Nephron progenitor cell (in vitro differentiated cells): ENCODE data around the gene TALDO1.

Source experiments
- DNase-seq: peaks from one replicate; pipeline ENCODE4 v3.0.0; 2021
- H3K27ac Mint-ChIP-seq: 2 replicates; pipeline ENCODE4 v1.8.0; 2021; ENCODE audit warnings: mild to moderate bottlenecking, moderate library complexity, mixed read lengths
- H3K27me3 Mint-ChIP-seq: 2 replicates; pipeline ENCODE4 v1.8.0; 2021; ENCODE audit warnings: mild to moderate bottlenecking, low read depth, mixed read lengths; ENCODE audit not compliant: poor library complexity
- H3K36me3 Mint-ChIP-seq: 2 replicates; pipeline ENCODE4 v1.8.0; 2021; ENCODE audit warnings: low read depth, mixed read lengths
- H3K4me1 Mint-ChIP-seq: 2 replicates; pipeline ENCODE4 v1.8.0; 2021; ENCODE audit warnings: mixed read lengths
- H3K4me3 Mint-ChIP-seq: 2 replicates; pipeline ENCODE4 v1.8.0; 2021; ENCODE audit warnings: mild to moderate bottlenecking, moderate library complexity, mixed read lengths
- H3K9me3 Mint-ChIP-seq: 2 replicates; pipeline ENCODE4 v1.8.0; 2021; ENCODE audit warnings: mild to moderate bottlenecking, moderate library complexity, mixed read lengths
- CTCF ChIP-seq: fragments of 200-600 bp; sonication (generic); IDR thresholded peaks from 2 replicates; pipeline ENCODE4 v1.5.0; 2021; ENCODE audit warnings: antibody characterized with exemption

TALDO1 gene

GRCh38 chr11:772429-773390 lies 25.4 kb downstream of the TALDO1 start:
- no peaks in the 10 kb centered on the region for H3K9me3 Mint-ChIP-seq
- peaks cover 13% of the 10 kb centered on the region for H3K36me3 Mint-ChIP-seq
- DNase-seq, result no peak
- H3K27ac Mint-ChIP-seq, result no peak overlapping the region
- TF ChIP-seq CTCF, result no peak
- no peaks in the 10 kb centered on the region for H3K27me3 Mint-ChIP-seq
- peaks cover 31% of the 10 kb centered on the region for H3K4me1 Mint-ChIP-seq
- H3K4me3 Mint-ChIP-seq, result no peak overlapping the region

GRCh38 chr11:773425-773824 lies 26.2 kb downstream of the TALDO1 start:
- Mint-ChIP-seq H3K4me3 (no peak overlapping the region), H3K36me3 (peaks cover 13% of the 10 kb centered on the region), H3K27me3 (no peaks in the 10 kb centered on the region), H3K9me3 (no peaks in the 10 kb centered on the region), H3K4me1 (peaks cover 31% of the 10 kb centered on the region), H3K27ac (no peak overlapping the region)
- TF ChIP-seq CTCF, result no peak
- DNase-seq, result no peak

- H3K4me3 Mint-ChIP-seq, result no peak overlapping the region
- peaks cover 13% of the 10 kb centered on the region for H3K36me3 Mint-ChIP-seq
- peaks cover 31% of the 10 kb centered on the region for H3K4me1 Mint-ChIP-seq
- DNase-seq, result no peak
- no peaks in the 10 kb centered on the region for H3K9me3 Mint-ChIP-seq
- TF ChIP-seq CTCF, result no peak
- H3K27ac Mint-ChIP-seq, result no peak overlapping the region
- no peaks in the 10 kb centered on the region for H3K27me3 Mint-ChIP-seq
Observed at GRCh38 chr11:773830-774229, 26.6 kb downstream of the TALDO1 start.

- no peak for DNase-seq
- H3K36me3 Mint-ChIP-seq, result peaks cover 1% of the 10 kb centered on the region
- peak overlapping the region; percentile 86 for H3K4me3 Mint-ChIP-seq
- H3K27ac Mint-ChIP-seq, result no peak overlapping the region
- no peaks in the 10 kb centered on the region for H3K27me3 Mint-ChIP-seq
- H3K9me3 Mint-ChIP-seq, result no peaks in the 10 kb centered on the region
- TF ChIP-seq CTCF, result no peak
- peaks cover 32% of the 10 kb centered on the region for H3K4me1 Mint-ChIP-seq
Observed at GRCh38 chr11:774873-775592, 27.8 kb downstream of the TALDO1 start.

- H3K4me1 Mint-ChIP-seq, result peaks cover 39% of the 10 kb centered on the region
- TF ChIP-seq CTCF, result no peak
- H3K27ac Mint-ChIP-seq, result peak overlapping the region; percentile 61
- peak overlapping the region; percentile 86 for H3K4me3 Mint-ChIP-seq
- peaks cover 5% of the 10 kb centered on the region for H3K36me3 Mint-ChIP-seq
- DNase-seq, result no peak
- no peaks in the 10 kb centered on the region for H3K27me3 Mint-ChIP-seq
- H3K9me3 Mint-ChIP-seq, result no peaks in the 10 kb centered on the region
Observed at GRCh38 chr11:776263-776560, 28.9 kb downstream of the TALDO1 start.
